GM21723 (cell line): ENCODE results near the gene IDH3G.
"Not testable (repeated sequence)": the region's sequence is repeated elsewhere in the genome, so short reads cannot be mapped to it uniquely, and the experiment has no call there.

Experiments used
- ATAC-seq: cut with Tn5 transposase; IDR thresholded peaks from one replicate; pipeline ENCODE4 v1.9.1; 2021; ENCODE audit warnings: mild to moderate bottlenecking, moderate library complexity; ENCODE audit not compliant: unreplicated experiment

Gene IDH3G

GRCh38 chrX:153763298-153763932 is 30.8 kb downstream of the IDH3G start:
- ATAC-seq = no peak

- ATAC-seq = no peak
Observed at GRCh38 chrX:153762626-153763173, 31.5 kb downstream of the IDH3G start.

GRCh38 chrX:153761863-153762262 is 32.3 kb downstream of the IDH3G start:
- ATAC-seq = no peak

GRCh38 chrX:153755136-153755535 is 39.0 kb downstream of the IDH3G start:
- no peak for ATAC-seq

- no peak for ATAC-seq
Observed at GRCh38 chrX:153750127-153750774, 43.9 kb downstream of the IDH3G start.

- not testable (repeated sequence) for ATAC-seq
Observed at GRCh38 chrX:153749017-153749416, 45.2 kb downstream of the IDH3G start.

GRCh38 chrX:153746991-153747390 is 47.2 kb downstream of the IDH3G start:
- not testable (repeated sequence) for ATAC-seq

GRCh38 chrX:153746359-153746758 is 47.8 kb downstream of the IDH3G start:
- no peak for ATAC-seq

GRCh38 chrX:153745067-153745433 is 49.1 kb downstream of the IDH3G start:
- not testable (repeated sequence) for ATAC-seq

- no peak for ATAC-seq
Observed at GRCh38 chrX:153744210-153745066, 49.7 kb downstream of the IDH3G start.

- ATAC-seq = not testable (repeated sequence)
Observed at GRCh38 chrX:153743468-153744209, 50.5 kb downstream of the IDH3G start.

GRCh38 chrX:153742796-153743467 is 51.2 kb downstream of the IDH3G start:
- ATAC-seq = not testable (repeated sequence)

GRCh38 chrX:153742111-153742510 is 52.1 kb downstream of the IDH3G start:
- ATAC-seq = not testable (repeated sequence)

GRCh38 chrX:153741446-153741845 is 52.7 kb downstream of the IDH3G start:
- no peak for ATAC-seq

GRCh38 chrX:153740631-153741222 is 53.4 kb downstream of the IDH3G start:
- ATAC-seq = no peak

- no peak for ATAC-seq
Observed at GRCh38 chrX:153739754-153740486, 54.3 kb downstream of the IDH3G start.

- no peak for ATAC-seq
Observed at GRCh38 chrX:153738056-153738605, 56.0 kb downstream of the IDH3G start.

- no peak for ATAC-seq
Observed at GRCh38 chrX:153736871-153737441, 57.2 kb downstream of the IDH3G start.
